HG03025 (cell line): Measurements from ENCODE around the gene XPC.
"Not testable (repeated sequence)": the region's sequence is repeated elsewhere in the genome, so short reads cannot be mapped to it uniquely, and the experiment has no call there.

Experiments
- ATAC-seq: cut with Tn5 transposase; IDR thresholded peaks from one replicate; pipeline ENCODE4 v1.9.1; 2021; ENCODE audit warnings: mild to moderate bottlenecking, moderate library complexity; ENCODE audit not compliant: unreplicated experiment, low FRiP score

Gene XPC

GRCh38 chr3:14124223-14124614 lies 54.2 kb downstream of the XPC start:
- ATAC-seq = peak; percentile 39

- ATAC-seq = no peak
Observed at GRCh38 chr3:14123308-14124222, 54.8 kb downstream of the XPC start.

DNA sequence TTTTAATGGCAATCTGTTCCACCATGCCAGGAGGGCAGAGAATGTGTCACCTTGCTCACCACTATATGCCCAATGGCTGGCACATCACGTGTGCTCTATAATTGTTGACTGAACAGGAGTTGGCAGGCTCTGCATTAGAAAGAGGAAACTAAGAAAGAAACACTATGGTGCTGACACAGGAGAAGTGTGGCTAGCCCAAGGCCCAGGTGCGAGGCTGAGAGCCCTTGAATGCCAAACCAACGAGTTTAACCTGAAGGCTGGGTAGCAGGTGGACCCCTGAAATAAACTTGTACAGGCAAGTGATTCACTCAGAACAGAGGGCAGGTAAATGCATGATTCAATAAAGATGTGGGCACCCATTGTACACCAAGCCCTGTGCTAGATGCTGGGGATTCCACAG lies 56.1 kb downstream of the XPC start:
- no peak for ATAC-seq

GRCh38 chr3:14121859-14122258 lies 56.5 kb downstream of the XPC start:
- no peak for ATAC-seq

GRCh38 chr3:14120921-14121448 lies 57.4 kb downstream of the XPC start:
- not testable (repeated sequence) for ATAC-seq

DNA sequence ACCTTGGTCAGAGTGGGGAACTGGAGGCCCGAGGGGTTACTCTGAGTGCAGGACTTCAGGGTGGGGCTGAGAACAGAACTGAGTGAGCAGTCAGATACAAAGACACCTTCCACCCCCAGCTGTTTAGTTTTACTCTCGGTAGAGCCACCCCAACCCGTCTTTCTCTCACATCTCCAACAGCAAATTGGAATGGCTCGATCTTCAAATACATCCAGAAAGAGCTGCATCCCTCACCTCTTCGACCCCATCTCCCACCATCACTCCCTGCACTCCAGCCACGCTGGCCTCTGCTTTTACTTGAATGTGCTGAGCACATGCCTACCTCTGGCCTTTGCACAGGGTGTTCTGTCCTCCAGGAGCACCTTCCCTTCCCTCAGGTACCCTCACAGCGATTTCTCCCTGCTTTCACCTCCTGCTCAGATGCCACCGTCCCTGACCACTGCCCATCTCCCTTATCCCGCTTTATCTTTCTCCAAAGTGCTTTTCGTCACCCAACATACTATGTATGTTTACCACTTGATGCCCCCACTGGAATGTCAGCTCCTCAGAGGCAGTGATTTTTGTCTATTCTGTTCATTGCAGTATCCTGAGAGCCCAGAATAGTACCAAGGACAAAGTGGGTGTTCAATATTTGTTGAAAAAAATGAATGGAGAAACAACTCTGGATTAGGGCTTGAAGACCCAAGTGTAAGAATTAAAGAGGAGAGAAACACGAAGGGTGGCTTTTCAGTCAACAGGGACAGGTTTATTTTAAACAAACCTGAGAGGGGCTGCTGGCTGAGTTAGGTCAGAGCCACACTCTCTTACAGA lies 58.1 kb downstream of the XPC start:
- ATAC-seq = no peak

DNA sequence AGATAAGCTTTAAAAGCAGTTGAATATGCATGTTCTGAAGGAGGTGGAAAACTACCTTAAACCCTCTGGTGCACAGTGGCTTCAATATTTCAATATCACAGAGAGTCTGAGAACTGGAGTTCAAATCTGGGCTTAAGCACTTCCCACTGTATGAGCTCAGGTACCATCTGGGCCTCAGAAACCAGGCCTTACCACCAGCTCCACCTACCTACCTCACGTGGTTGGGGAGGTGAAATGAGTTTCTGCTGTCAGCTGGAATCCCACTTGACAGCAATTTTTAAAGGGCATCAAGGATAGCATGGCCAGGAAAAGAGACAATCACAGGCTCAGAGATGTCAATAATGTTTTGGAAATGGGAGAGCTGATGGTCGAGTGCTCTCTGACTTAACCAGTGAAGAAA lies 58.8 kb downstream of the XPC start:
- no peak for ATAC-seq

DNA sequence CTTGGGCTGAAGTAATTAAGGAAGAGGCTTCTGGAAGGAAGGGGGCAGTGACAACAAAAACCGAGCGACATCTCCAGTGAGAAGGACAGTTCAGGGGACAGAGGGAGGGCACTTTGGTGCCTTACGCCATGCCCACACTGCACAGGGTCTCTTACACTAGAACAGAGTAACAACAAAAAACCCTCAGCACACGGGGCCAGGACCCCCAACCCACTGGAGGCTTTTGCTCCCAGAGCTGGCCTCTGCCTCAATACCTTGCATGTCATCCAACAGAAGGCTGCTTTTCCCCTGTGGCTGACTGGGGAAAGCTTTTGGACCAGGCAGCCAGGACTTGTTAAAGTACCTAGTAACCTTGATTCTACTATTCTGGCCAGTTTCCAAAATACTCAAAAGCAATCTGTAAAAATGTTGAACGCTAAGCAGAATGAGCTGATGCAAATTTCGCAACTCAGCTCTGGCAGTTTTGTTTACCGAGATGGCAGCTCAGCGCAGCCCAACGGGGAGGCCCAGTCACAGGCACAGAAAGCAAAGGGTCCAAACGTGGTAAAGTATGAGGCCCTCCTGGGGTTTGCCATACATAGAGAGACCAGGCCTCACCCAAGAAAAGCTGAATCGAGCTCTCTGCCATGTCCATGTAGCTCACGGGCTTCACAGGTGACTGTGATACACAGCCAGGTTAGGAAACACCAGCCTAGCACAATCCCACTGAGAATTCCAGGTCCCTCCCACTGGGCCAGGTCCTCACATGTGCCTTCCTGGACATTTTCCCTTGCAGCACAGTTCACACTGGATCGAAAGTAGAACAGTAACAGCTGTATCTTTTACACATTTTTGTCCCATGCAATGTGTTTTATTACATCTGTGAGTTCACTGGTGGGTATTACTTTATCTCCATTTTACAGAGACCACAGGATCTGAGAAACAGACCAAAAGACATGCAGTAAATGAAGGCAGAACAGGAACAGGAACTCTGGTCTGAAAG lies 59.7 kb downstream of the XPC start:
- ATAC-seq = no peak

DNA sequence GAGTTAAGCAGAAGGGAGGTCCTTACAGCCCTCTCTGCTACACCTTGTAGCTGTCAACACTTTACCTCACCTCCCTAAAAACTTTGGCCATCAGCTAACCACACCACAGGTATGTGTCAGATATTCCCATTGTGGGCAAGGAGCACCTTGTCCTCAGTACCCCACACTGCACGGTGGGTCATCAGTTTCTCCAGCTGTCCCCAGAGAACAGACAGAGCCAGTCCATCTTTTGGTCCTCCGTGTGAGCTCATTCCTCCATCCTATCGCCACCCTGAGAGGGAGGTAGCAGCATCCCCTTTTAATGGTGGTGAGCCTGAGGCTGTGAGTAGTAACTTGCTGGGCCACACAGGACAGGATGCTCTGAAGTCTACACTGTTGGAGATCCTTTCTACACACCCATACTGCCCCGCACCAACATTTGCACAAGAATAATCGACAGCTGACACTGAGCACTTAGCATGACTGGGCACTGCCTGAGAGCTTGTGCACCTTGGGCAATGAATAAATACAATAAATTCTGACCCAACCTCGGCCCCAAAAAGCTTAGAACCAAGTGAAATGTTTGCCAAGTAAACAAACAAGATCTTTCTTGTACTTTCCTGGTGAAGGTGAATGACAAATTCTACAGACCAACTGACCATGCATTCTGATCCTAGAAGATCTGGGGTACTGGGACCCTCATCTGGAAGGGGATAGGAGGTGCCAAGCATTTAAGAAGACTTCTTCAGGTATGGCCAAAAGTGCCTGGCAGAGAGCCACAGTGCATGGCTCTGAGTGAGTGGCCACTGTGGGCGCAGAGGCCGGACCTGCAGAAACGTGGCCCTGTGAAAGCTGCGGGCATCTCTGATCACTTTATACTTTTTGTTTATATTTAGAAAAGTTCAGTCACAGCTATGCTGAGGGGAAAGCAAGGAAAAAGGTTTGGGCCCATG lies 60.7 kb downstream of the XPC start:
- no peak for ATAC-seq

DNA sequence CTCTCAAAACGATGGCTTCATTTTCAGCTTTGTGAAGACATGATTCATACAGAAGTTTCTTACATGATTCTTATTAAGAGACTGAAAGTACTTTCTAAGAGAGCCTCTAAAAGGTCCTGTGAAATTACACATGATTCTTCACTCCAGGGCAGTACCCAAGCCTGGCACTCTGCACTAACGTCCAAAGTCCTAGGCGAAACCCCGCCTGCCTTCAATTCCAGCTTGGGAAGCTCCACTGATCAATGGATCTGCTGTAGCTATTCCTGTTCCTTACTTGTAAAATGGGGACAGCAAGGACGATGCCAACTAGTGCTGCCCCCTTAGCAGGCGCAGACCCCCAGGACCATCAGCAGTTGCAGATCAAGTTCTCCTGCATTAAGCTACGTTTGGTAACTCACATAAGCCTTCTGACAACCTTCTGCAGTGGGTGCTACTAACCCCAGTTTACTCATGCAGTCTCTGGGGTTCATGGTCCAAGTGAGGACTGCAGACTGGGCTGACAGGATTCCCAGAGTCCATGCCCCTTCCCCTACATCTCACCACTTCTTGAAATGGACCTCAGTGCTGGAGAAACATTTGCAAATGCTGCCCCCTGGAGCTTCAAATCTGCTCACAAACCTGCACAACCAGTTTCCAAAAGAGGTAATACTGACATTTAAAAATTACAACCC lies 64.3 kb downstream of the XPC start:
- ATAC-seq = no peak

DNA sequence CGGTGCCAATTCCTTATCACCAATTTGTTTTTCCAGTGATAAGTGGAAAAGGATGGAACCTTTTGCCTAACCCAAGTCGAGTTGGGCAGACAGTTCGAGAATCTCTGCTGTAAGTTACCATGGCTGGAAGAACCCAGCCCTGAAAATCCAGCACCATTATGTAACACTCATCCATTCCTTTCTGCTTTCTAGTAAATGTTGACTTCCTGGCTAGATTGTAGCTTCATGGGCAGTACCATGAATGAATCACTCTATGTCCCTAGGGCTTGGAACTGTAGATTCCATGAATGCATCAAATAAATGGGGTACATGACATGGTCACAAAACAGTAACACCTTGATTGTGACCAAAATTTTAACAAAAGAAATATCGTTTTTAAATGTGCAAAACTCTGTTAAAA lies 67.7 kb downstream of the XPC start:
- ATAC-seq = no peak

GRCh38 chr3:14109821-14110220 lies 68.6 kb downstream of the XPC start:
- not testable (repeated sequence) for ATAC-seq

GRCh38 chr3:14097616-14098391 lies 80.6 kb downstream of the XPC start:
- ATAC-seq = no peak

DNA sequence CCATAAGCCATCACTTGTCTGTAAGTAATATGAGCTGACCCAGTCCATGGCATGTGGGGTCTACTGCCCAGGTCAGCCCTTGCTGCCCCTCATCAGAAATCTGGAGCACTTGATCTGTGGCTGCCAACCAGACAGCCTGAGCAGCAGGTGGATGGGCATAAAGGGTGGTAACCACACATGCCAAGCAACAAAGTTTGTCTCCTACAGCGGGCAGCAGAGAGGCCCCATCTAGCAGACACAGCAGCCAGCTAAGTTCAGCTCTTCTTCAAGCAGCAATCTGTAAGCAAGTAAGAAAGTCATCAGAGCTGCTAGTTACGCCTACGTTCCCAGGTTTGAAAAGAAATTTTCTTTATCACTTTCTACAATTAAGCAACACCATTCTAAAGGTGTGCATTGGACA lies 81.7 kb downstream of the XPC start:
- no peak for ATAC-seq
